ENCODE results near the gene RHBDL3.

DNA sequence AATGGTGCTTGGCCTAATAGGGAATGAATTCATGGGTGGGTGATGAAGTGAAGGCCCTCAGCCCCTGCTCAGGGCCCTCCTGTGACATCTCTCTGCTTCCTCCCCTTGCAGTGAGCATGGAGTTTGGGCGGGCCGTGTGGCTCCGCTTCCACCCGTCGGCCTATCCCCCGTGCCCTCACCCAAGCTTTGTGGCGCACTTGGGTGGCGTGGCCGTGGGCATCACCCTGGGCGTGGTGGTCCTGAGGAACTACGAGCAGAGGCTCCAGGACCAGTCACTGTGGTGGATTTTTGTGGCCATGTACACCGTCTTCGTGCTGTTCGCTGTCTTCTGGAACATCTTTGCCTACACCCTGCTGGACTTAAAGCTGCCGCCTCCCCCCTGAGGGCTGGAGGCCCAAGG, 55.2 kb downstream of the RHBDL3 start:
- TF ChIP-seq, protein P1, sequence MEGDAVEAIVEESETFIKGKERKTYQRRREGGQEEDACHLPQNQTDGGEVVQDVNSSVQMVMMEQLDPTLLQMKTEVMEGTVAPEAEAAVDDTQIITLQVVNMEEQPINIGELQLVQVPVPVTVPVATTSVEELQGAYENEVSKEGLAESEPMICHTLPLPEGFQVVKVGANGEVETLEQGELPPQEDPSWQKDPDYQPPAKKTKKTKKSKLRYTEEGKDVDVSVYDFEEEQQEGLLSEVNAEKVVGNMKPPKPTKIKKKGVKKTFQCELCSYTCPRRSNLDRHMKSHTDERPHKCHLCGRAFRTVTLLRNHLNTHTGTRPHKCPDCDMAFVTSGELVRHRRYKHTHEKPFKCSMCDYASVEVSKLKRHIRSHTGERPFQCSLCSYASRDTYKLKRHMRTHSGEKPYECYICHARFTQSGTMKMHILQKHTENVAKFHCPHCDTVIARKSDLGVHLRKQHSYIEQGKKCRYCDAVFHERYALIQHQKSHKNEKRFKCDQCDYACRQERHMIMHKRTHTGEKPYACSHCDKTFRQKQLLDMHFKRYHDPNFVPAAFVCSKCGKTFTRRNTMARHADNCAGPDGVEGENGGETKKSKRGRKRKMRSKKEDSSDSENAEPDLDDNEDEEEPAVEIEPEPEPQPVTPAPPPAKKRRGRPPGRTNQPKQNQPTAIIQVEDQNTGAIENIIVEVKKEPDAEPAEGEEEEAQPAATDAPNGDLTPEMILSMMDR (conservative IDR thresholded peaks at IDR 0.05; ENCODE audit: low read depth, low read length), result no peak
- TF ChIP-seq EZH2phosphoT487 (IDR thresholded peaks at IDR 0.05; ENCODE audit: borderline replicate concordance, low read length), result no peak
- no peak for TF ChIP-seq EZH2 (IDR thresholded peaks at IDR 0.05; ENCODE audit: low read length, unreplicated experiment)
